Measurements from ENCODE around the gene PRKCH.

Gene PRKCH

GRCh38 chr14:61599942-61600341, 278.6 kb downstream of the PRKCH start:
- peak in 1 of 5 donors; percentile 22 for DNase-seq

Measured in T-helper 1 cell (primary cell).